GM19372 (cell line): ENCODE measurements around the gene STON2.

ENCODE experiments used
- ATAC-seq: cut with Tn5 transposase; IDR thresholded peaks from one replicate; pipeline ENCODE4 v1.9.1; 2021; ENCODE audit warnings: mild to moderate bottlenecking, low read depth, moderate library complexity; ENCODE audit not compliant: unreplicated experiment

The STON2 gene

DNA sequence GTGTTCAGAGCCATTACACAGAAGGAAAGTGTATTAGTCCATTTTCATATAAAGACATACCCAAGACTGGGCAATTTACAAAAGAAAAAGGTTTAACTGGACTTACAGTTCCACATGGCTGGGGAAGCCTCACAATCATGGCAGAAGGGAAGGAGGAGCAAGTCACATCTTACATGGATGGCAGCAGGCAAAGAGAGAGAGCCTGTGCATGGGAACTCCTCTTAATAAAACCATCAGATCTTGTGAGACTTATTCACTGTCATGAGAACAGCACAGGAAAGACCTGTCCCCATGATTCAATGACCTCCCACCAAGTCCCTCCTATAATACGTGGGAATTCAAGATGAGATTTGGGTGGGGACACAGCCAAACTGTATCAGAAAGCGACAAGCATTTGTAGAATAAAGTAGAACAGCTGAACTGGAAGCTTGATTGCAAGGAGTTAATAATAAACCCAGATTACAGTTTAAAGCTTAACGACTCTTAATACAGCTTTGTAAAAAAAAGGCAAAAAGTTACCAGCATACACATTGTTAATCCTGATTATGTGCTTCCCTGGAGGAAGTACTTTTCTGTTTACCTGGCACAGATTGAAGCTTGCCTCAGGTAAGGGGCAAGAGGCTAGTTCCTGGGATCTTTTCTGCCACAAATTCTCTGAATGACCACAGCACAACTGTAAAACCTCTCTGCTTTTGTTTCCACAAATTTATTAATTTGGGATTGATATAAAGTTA, 18.1 kb upstream of the STON2 start:
- no peak for ATAC-seq

DNA sequence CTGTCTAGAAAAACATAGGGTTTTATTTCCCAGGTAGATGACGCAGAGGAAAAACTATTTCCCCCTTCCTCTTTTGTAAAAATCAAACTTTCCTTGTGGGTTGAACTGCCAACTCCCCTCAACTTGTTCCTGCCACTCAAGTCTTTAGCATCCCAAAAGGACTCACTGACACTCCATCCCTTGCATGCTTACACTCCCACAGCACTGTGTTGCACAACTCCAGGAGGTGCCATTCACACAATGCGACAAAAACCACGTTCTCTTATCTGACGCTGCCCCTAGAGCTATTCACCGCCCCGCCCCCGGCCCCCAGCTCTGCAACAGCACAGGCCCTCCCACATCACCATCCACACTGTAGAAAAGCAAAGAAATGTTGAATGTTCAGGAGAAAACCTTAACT, 16.9 kb upstream of the STON2 start:
- no peak for ATAC-seq

DNA sequence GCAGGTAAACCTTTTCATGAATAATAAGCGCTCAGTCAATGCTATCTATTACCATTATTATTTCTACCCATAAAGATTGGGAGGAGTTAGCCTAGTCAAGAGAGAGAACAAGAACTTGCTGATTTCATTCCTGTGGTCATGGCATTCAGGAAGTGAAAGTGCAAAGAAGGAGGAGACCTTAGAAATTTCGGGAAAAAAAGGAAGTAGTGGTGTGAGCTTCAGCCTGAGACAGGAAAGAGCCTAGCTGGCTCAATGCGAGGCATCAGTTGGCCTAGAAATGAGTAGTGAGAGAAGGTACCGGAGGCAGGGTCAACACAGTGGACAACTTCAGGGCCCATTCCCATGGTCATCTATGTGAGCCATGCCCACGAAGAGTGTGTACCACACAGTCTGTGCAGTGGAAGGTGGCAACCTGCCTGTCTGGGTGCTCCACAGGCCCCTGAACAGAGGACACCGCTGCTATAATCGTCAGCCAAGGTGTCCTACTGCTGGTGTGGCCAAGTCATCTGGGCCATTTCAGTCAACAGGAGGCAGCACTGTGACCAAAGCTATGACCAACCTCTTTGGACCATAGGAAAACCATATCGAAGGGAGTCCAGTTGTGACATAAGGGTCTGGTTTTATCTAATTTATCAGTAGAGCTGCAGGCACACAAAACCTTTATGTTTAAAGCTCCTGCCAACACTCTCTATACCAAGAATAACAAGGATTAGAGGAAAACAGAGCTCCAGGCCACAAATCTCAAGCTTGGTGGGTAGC, 16.2 kb upstream of the STON2 start:
- no peak for ATAC-seq

DNA sequence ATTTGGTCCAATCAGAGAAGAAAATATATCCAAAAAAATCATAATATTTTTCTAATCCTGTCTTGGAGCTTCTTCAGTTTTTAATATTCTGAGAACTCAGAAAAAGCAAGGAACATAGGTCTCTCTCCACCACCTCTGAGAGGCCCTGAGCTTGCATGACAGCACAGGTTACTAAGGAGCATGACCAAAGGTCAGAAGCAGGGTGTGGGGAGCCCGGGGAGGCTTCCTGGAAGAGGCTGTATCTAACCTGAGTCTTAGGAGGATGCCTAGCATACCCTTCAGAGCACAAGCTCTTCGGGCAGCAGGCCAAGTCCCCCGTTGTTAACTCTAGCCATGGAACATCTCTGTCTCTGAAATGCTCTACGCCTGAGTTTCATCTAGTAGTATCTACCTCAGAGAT, 15.7 kb upstream of the STON2 start:
- no peak for ATAC-seq

- ATAC-seq = no peak
Measured at GRCh38 chr14:81414123-81414522, 14.0 kb upstream of the STON2 start.

GRCh38 chr14:81412779-81413178, 12.7 kb upstream of the STON2 start:
- ATAC-seq = no peak

DNA sequence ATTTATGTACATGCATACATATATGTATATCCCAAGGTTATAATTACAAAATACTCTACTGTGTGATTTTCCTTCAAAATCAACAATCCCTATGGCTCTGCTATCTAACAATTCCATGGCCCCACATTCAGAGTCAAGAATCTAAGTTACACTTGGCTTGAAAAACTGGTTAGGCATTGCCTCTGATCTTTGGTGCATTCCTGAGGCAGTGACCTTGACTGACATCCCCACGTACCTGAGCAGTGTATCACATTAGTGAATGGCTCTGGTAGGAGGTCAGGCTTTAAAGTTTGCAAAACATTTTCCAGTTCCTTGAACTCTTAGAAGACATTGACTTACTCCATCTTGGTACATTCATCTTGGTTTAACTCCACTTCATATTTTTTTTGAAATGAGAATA, 8.5 kb upstream of the STON2 start:
- ATAC-seq = no peak

GRCh38 chr14:81406863-81407262, 6.7 kb upstream of the STON2 start:
- no peak for ATAC-seq

GRCh38 chr14:81402123-81402495, 2.0 kb upstream of the STON2 start:
- no peak for ATAC-seq

GRCh38 chr14:81401420-81402122, 1.4 kb upstream of the STON2 start:
- ATAC-seq = no peak

DNA sequence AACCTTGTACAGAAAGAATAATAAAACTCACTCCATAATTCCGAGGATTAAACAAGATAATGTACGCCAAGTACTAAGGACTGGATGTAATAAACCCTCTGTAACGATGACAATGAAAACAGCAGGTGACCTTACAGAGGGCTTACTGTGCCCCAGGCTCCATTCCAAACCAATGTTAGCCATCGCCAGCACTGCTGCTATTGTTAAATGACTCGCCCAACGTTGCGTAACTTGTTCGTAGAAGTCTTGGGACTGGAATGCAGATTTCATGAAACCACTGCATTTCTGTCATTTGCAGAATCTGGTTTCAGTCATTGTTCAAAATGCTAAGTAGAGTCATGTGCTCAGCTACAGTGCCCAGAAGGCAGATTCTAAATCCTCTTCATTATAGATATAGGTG, 728 bp upstream of the STON2 start:
- ATAC-seq = no peak

- no peak for ATAC-seq
Measured at GRCh38 chr14:81398196-81398891, 1.8 kb downstream of the STON2 start.

- no peak for ATAC-seq
Measured at GRCh38 chr14:81396113-81396512, 4.0 kb downstream of the STON2 start.

DNA sequence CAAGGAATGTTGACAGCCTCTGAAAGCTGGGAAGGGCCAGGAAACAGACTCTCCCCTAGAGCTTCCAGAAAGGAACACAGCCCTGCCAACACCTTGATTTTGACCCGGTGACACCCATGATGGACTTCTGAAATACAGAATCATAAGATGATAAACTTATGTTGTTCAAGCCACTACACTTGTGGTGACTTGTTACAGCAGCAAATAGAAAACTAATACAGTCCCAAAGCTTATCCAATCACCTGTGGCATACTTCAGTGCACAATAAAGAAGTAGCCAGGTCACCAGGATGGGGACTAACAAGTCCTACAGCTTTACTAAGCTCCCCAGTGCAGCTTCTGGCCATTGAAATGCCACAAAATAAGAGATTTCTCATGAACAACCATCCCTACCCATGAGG, 5.4 kb downstream of the STON2 start:
- no peak for ATAC-seq

- no peak for ATAC-seq
Measured at GRCh38 chr14:81392976-81393643, 7.0 kb downstream of the STON2 start.

GRCh38 chr14:81392052-81392451, 8.1 kb downstream of the STON2 start:
- no peak for ATAC-seq

DNA sequence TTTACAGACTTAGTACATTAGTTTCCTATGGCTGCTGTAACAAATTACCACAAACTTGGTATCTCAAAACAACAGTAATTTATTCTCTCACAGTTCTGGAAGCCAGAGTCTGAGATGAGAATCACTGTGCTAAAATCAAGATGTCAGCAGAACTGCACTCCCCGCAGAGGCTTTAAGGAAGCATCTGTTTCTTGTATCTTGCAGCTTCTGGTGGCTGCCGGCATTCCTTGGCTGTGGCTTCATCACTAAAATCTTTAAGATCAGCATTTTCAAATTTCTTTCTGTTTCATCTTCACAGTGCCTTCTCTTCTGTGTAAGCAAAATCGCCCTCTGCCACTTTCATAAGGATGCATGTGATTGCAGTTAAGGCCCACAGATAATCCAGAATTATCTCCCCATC, 9.4 kb downstream of the STON2 start:
- ATAC-seq = no peak

DNA sequence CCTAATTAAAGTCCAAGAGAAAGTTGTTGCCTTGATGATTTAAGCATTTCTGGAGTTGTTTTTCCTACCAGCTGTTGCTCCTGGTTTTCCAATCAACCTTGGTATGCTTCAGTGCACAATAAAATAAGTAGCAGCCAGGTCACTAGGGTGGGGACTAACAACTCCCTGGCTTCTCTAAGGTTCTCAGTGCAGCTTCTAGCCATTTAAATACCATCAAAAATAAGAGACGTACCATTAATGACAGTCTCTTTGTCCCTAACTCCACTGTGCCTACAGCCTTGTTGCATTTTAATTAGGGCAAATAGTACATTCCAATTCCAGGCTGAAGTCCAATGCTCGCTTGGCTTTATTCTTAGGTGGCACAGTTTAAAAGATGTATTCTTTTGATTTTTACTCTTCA, 11.8 kb downstream of the STON2 start:
- no peak for ATAC-seq

DNA sequence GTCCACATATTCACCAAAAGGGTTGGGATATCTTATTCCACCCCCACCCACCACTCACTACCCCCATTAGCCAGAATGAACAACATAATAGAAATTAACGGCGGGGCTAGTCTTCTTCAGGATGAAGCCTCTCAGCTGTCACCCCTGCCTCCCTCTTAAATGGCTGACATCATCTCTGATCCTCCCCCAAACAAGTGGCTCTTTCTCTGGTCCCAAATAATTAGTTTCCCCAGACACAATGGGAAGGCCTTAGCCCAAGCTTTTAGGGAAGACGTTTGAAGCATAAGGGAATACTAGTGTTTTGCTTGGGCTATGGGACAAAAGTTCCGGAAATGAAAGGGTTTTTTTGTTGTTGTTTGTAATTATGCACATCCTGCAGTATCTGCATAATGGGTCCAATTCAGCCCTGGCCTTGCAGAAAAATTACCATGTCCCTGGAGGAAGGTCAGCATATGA, 13.8 kb downstream of the STON2 start:
- ATAC-seq = no peak

- ATAC-seq = no peak
Measured at GRCh38 chr14:81385886-81386285, 14.2 kb downstream of the STON2 start.
